K562 (cell line): ENCODE data around the gene GPC3. TPM values are rescaled to one million over a fixed set of nuclear protein-coding genes. Genes with fewer than 3 reads are reported as not detected.

Source experiments
- ATAC-seq: fragments of 200-7000 bp; cut with Tn5 transposase; 3 replicates; pipeline ENCODE4 v1.9.1; 2020; ENCODE audit warnings: moderate library complexity
- BruUV-seq: library from RNA; stranded (reverse); fragments of 400-500 nt; replicated peaks from 2 replicates; lab custom pipeline; 2021; lab: Mats Ljungman, UMichigan
- CTCF ChIA-PET: fragments of 300-600 bp; formaldehyde crosslinking; extraction: SDS; loops from one replicate; lab custom pipeline; 2021; ENCODE audit warnings: low intra/inter-chr PET ratio; lab: Yijun Ruan, JAX
- POLR2A ChIA-PET: fragments of 300-600, 350-650 bp; sonication (Branson Sonifier 250); formaldehyde crosslinking; extraction: SDS; loops from one replicate; lab custom pipeline; 2021; ENCODE audit warnings: antibody characterized with exemption, inconsistent platforms; lab: Yijun Ruan, JAX
- DNase-seq, 4 experiments: peaks; one replicate each; pipeline versions ENCODE4 v3.0.0 to v3.0.0-alpha.2; 2011 to 2018; ENCODE audit warnings: low spot score in 3 of 4, mixed read lengths in 3 of 4; ENCODE audit errors: extremely low read depth in 1 of 4
- FAIRE-seq: peaks from 2 replicates; lab custom pipeline; 2011; peaks lifted over from hg19 to GRCh38; lab: Jason Lieb, UNC
- H2AFZ ChIP-seq: 2 replicates; pipeline ENCODE4 v1.6.0; 2011; ENCODE audit warnings: low read depth, low read length, control low read depth, inconsistent platforms
- H3K27ac ChIP-seq: fragments of 200-600 bp; 3 replicates; pipeline ENCODE4 v1.8.0; 2011; ENCODE audit warnings: low read depth, mild to moderate bottlenecking, control low read depth, inconsistent platforms, low read length, moderate library complexity, mixed read lengths; ENCODE audit errors: extremely low read depth
- H3K27me3 ChIP-seq, 2 experiments: fragments of 300-600 bp in 1 of 2; 2 replicates in 1 of 2; 3 replicates in 1 of 2; pipeline versions ENCODE4 v1.6.0 to v1.8.0; 2011; ENCODE audit warnings: inconsistent platforms in 2 of 2, low read length in 2 of 2, mild to moderate bottlenecking in 1 of 2, mixed read lengths in 1 of 2, moderate library complexity in 1 of 2; ENCODE audit not compliant: control insufficient read depth in 2 of 2, insufficient read depth in 2 of 2
- H3K36me3 ChIP-seq: fragments of 300-600 bp; 3 replicates; pipeline ENCODE4 v1.8.0; 2011; ENCODE audit warnings: mild to moderate bottlenecking, low read length, inconsistent platforms; ENCODE audit not compliant: control insufficient read depth, insufficient read depth
- H3K4me1 ChIP-seq, 2 experiments: fragments of 200-600 bp in 1 of 2; replicated peaks in 1 of 2; 2 replicates in 1 of 2; 3 replicates in 1 of 2; pipeline versions ENCODE4 v1.5.1 to v1.8.0; 2011; ENCODE audit warnings: inconsistent platforms in 2 of 2, low read length in 2 of 2, mild to moderate bottlenecking in 1 of 2, mixed read lengths in 1 of 2, moderate library complexity in 1 of 2; ENCODE audit not compliant: control insufficient read depth in 2 of 2, insufficient read depth in 2 of 2
- H3K4me2 ChIP-seq: 2 replicates; pipeline ENCODE4 v1.6.1; 2011; ENCODE audit warnings: low read length, control low read depth, inconsistent platforms, mixed read lengths; ENCODE audit not compliant: insufficient read depth
- H3K4me3 ChIP-seq: fragments of 200-600 bp; sonication (generic), shearing (Covaris generic); 2 replicates; pipeline ENCODE4 v1.5.1; 2016; ENCODE audit warnings: control low read depth, inconsistent platforms
- H3K79me2 ChIP-seq: fragments of 200-600 bp; 3 replicates; pipeline ENCODE4 v1.8.0; 2011; ENCODE audit warnings: low read length, inconsistent platforms; ENCODE audit not compliant: control insufficient read depth, insufficient read depth
- H3K9ac ChIP-seq, 2 experiments: 2 replicates each; pipeline versions ENCODE4 v1.6.0 to v1.6.1; 2011; ENCODE audit warnings: low read depth in 2 of 2, low read length in 2 of 2, control low read depth in 1 of 2, inconsistent platforms in 1 of 2, mild to moderate bottlenecking in 1 of 2, mixed read lengths in 1 of 2; ENCODE audit not compliant: insufficient read depth in 1 of 2
- H3K9me1 ChIP-seq: one replicate; pipeline ENCODE4 v1.6.0; 2011; ENCODE audit warnings: inconsistent platforms, mild to moderate bottlenecking, low read length, moderate library complexity; ENCODE audit not compliant: control insufficient read depth, insufficient read depth
- H3K9me3 ChIP-seq: replicated peaks from 2 replicates; pipeline ENCODE4 v1.5.1; 2011; ENCODE audit warnings: low read depth, low read length, inconsistent platforms; ENCODE audit not compliant: control insufficient read depth, insufficient read depth
- H4K20me1 ChIP-seq: replicated peaks from 2 replicates; pipeline ENCODE4 v1.6.1; 2011; ENCODE audit warnings: low read length, inconsistent platforms, mixed read lengths; ENCODE audit not compliant: control insufficient read depth, insufficient read depth
- CTCFL ChIP-seq: IDR thresholded peaks from 2 replicates; pipeline ENCODE4 v1.6.1; 2011; ENCODE audit warnings: borderline replicate concordance, low read depth, mild to moderate bottlenecking, moderate library complexity, low read length; ENCODE audit not compliant: insufficient read depth, poor library complexity, severe bottlenecking
- NCOA2 ChIP-seq, 2 experiments: fragments of 450-650 bp; IDR thresholded peaks; 2 replicates each; pipeline ENCODE4 v1.6.1; 2018; ENCODE audit warnings: mild to moderate bottlenecking in 2 of 2, moderate library complexity in 1 of 2; ENCODE audit not compliant: partially characterized antibody in 2 of 2
- PHF20 ChIP-seq: fragments of 450-650 bp; IDR thresholded peaks from 2 replicates; pipeline ENCODE4 v1.6.1; 2018; ENCODE audit not compliant: partially characterized antibody
- SMARCB1 ChIP-seq: IDR thresholded peaks from 2 replicates; pipeline ENCODE4 v1.6.1; 2011; ENCODE audit warnings: improper control_type of control experiment, low read depth; ENCODE audit not compliant: insufficient read length
- SRF ChIP-seq, 2 experiments: fragments of 250-450, 450-650 bp in 1 of 2; sonication (Bioruptor Pico) in 1 of 2; sonication (generic) in 1 of 2; formaldehyde crosslinking; IDR thresholded peaks; 2 replicates each; pipeline versions ENCODE4 v1.5.0 to v1.5.1; 2020 to 2022; ENCODE audit warnings: mild to moderate bottlenecking in 1 of 2, missing genetic modification reagents in 1 of 2
- ZFP30 ChIP-seq: fragments of 250-450 bp; sonication (Bioruptor Pico); IDR thresholded peaks from 2 replicates; pipeline ENCODE4 v1.8.0; 2022; ENCODE audit warnings: moderate library complexity, mild to moderate bottlenecking, inconsistent platforms, borderline replicate concordance
- ZNF408 ChIP-seq: fragments of 250-450 bp; sonication (Bioruptor Pico); IDR thresholded peaks from 2 replicates; pipeline ENCODE4 v1.4.0; 2020; ENCODE audit warnings: low read depth, mild to moderate bottlenecking, moderate library complexity
- ZNF77 ChIP-seq: fragments of 250-450 bp; sonication (Bioruptor Pico); IDR thresholded peaks from 2 replicates; pipeline ENCODE4 v1.5.0; 2020
- WGBS: fragments of 100-300 bp; shearing (Covaris generic); methylation state at CpG from one replicate; pipeline ENCODE4 v1.1.6; 2016; ENCODE audit warnings: low coverage, mixed read lengths; ENCODE audit not compliant: insufficient coverage; ENCODE audit errors: missing lambda C conversion rate; 5-methylcytosine and 5-hydroxymethylcytosine counted together
- in situ Hi-C: fragments of 300-500 bp; cut with MboI; formaldehyde crosslinking; loops from 4 replicates; pipeline ENCODE4 v1.15.0; 2018; ENCODE audit warnings: inconsistent platforms, mixed read lengths
- intact Hi-C: fragments of 100-400 bp; cut with micrococcal nuclease; formaldehyde crosslinking; loops from 2 replicates; pipeline ENCODE4 v1.14.2; 2022
- polyA plus RNA-seq, 8 experiments: library from polyadenylated mRNA; depleted of rRNA in 4 of 8; stranded (reverse) in 5 of 8; unstranded in 3 of 8; fragments of >200 nt; fragmentation: Nextera tagmentation in 2 of 8; fragmentation: Illumina TruSeq in 1 of 8; extraction: Ambion mirVana in 2 of 8; extraction: Trizol in 1 of 8; gene quantifications; 2 replicates each; pipeline versions ENCODE4 v1.2.1 to v1.2.3, GENCODE V29; 2011 to 2014; ENCODE audit warnings: inconsistent platforms in 1 of 8, missing spikeins in 1 of 8
- total RNA-seq, 7 experiments: library from RNA; depleted of rRNA in 6 of 7; stranded (reverse); fragments of >200 nt in 6 of 7; fragmentation: Illumina TruSeq in 2 of 7; extraction: Trizol in 2 of 7; gene quantifications; 2 replicates each; pipeline versions ENCODE4 v1.2.1 to v1.2.3, GENCODE V29; 2011 to 2021; ENCODE audit warnings: low replicate concordance in 1 of 7
- TF ChIP-seq, protein P1 (sequence below): fragments of 450-650 bp; formaldehyde crosslinking; IDR thresholded peaks from 2 replicates; pipeline ENCODE4 v1.4.0; 2020; ENCODE audit warnings: mild to moderate bottlenecking

GPC3 gene
- total and polyA plus RNA-seq, 9 of the 15 experiments (the other 6 are each of a cell fraction or from before 2014, with no cell fraction given): 0.42 TPM; not detected in 8

DNA sequence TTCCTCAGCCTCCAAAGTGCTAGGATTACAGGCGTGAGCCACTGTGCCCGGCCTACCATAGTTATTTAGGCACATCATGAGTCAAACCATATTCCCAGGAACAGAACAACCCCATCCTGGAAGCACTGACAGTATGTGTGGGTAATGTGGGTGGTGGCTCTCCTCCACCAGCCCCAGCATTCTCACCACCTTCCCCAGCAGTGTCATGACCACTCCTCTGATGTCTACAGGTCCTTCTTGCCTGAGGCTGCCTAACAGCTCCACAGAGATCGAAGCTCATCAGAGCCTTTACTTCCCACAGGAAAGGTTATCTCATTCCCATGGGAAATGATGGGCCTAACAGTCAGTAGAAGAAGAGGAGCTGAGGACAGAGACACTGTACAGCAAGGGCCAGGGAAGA, 440.6 kb downstream of the GPC3 start (continued):
- TF ChIP-seq CTCFL: no peak
- TF ChIP-seq ZFP30: no peak
- TF ChIP-seq ZNF77 (CRISPR knock-in tag): no peak
- TF ChIP-seq SMARCB1: no peak
- no peak for TF ChIP-seq ZNF408 (CRISPR knock-in tag)
- TF ChIP-seq, protein P1, sequence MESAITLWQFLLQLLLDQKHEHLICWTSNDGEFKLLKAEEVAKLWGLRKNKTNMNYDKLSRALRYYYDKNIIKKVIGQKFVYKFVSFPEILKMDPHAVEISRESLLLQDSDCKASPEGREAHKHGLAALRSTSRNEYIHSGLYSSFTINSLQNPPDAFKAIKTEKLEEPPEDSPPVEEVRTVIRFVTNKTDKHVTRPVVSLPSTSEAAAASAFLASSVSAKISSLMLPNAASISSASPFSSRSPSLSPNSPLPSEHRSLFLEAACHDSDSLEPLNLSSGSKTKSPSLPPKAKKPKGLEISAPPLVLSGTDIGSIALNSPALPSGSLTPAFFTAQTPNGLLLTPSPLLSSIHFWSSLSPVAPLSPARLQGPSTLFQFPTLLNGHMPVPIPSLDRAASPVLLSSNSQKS (CRISPR knock-in tag): no peak
- no peak for TF ChIP-seq PHF20
- TF ChIP-seq NCOA2 (IDR thresholded peaks at IDR 0.05; ENCODE audit: partially characterized antibody in 2 of 2): no peak

GRCh38 chrX:133544115-133544514, 441.3 kb downstream of the GPC3 start:
- no peaks in the 10 kb centered on the region for H4K20me1 ChIP-seq
- 0% methylated on average over 3 of the region's 3 CpGs for WGBS
- H3K4me3 ChIP-seq: no peak overlapping the region
- no TSS peak for BruUV-seq
- in situ Hi-C loops: no loop called here
- no peaks in the 10 kb centered on the region for H3K4me1 ChIP-seq
- H3K9ac ChIP-seq: no peak overlapping the region
- no peak overlapping the region for H3K27ac ChIP-seq
- H3K9me1 ChIP-seq: no peaks in the 10 kb centered on the region
- H3K36me3 ChIP-seq: no peaks in the 10 kb centered on the region
- H3K9me3 ChIP-seq: no peaks in the 10 kb centered on the region
- CTCF ChIA-PET: no interaction called here
- TF ChIP-seq SRF (CRISPR knock-in tag; IDR thresholded peaks at IDR 0.05): no peak
- TF ChIP-seq, all 486 proteins: peak for 0
- FAIRE-seq (no peak), DNase-seq (no peak), ATAC-seq (no peak)
- no peak overlapping the region for H2AFZ ChIP-seq
- no peak overlapping the region for H3K4me2 ChIP-seq
- POLR2A ChIA-PET: no interaction called here
- no peaks in the 10 kb centered on the region for H3K27me3 ChIP-seq
- intact Hi-C loops: no loop called here
- H3K79me2 ChIP-seq: no peaks in the 10 kb centered on the region
